GM19351 (cell line): ENCODE data around the gene SLC16A3.

Experiments
- ATAC-seq: cut with Tn5 transposase; IDR thresholded peaks from one replicate; pipeline ENCODE4 v1.9.1; 2021; ENCODE audit warnings: mild to moderate bottlenecking, moderate library complexity; ENCODE audit not compliant: unreplicated experiment

The SLC16A3 gene

DNA sequence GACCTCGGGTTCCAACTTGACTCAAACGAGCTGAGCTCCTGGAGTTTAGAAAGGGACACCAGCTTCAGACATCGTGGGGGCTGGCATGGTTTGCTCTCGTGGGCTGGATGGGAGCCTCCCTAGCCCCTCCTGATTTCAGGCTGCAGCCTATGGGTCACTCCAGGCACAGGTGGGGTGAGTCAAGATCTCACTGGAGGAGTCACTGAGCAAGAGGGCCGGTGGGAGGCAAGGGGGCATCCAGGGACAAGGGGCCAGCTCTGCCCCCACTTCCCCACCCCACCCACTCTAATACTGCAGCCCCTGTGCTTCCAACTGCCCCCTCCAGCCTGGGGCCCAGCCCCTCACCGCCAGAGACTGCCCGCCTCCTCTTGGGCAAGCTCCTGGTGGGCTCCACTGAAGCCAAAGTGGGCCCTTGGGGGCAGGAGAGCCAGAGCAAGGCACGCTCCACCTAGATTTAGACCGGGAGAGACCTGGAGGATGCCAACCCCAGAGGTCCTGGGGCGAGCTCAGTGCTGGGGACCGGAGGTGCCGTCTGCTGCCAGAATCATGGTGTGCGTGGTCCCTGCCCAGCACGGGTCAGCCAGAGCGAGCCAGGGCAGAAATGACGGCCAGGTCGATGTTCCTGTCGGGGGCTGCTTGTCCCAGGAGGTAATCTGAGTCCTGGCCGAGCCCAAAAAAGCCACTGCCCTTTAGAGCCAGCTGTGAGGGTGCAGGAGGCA is 6.4 kb downstream of the SLC16A3 start:
- ATAC-seq = no peak

DNA sequence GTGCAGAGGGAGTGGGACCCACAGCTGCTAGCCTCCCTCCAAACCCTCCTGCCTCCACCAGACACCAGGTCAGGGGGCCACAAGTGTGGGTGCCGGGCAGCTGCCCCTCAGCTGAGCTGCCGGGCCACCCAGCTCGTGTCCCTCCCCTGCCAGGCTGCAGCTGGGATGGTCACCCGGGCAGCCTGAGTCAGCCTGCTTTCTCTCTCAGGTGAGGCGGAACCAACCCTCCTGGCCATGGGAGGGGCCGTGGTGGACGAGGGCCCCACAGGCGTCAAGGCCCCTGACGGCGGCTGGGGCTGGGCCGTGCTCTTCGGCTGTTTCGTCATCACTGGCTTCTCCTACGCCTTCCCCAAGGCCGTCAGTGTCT is 6.9 kb downstream of the SLC16A3 start:
- no peak for ATAC-seq

DNA sequence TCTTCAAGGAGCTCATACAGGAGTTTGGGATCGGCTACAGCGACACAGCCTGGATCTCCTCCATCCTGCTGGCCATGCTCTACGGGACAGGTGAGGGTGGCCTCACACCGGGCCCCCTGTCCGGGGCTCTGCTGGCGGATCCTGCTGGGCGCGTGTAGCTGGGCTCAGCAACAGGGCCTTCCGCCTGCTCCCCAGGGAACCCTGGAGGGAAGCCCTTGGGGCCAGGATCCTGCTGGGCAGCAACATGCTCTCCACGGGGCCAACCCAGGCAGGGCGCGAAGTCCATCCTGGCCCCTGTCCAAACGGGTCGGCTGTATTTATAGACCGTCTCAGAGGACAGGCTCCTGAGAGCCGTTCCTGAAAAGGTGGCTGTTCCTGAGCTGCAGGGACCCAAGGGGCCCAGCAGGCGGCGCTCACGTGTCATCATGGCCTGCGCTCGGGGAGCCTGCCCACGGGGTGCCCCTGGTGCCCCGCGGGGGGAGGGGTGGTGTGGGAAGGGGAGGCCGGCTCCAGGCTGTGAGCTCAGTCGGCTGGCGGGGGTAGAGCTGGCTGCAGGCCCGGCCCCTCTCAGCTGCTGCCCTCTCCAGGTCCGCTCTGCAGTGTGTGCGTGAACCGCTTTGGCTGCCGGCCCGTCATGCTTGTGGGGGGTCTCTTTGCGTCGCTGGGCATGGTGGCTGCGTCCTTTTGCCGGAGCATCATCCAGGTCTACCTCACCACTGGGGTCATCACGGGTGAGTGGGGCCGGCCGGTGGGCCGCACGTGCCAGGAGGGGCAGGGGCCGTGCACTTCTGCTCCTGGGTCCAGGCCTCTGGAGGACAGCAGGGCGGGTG is 7.5 kb downstream of the SLC16A3 start:
- no peak for ATAC-seq

DNA sequence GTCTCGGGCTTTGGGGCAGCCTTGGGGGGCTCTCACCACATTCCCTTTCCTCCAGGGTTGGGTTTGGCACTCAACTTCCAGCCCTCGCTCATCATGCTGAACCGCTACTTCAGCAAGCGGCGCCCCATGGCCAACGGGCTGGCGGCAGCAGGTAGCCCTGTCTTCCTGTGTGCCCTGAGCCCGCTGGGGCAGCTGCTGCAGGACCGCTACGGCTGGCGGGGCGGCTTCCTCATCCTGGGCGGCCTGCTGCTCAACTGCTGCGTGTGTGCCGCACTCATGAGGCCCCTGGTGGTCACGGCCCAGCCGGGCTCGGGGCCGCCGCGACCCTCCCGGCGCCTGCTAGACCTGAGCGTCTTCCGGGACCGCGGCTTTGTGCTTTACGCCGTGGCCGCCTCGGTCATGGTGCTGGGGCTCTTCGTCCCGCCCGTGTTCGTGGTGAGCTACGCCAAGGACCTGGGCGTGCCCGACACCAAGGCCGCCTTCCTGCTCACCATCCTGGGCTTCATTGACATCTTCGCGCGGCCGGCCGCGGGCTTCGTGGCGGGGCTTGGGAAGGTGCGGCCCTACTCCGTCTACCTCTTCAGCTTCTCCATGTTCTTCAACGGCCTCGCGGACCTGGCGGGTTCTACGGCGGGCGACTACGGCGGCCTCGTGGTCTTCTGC is 8.4 kb downstream of the SLC16A3 start:
- ATAC-seq = no peak

DNA sequence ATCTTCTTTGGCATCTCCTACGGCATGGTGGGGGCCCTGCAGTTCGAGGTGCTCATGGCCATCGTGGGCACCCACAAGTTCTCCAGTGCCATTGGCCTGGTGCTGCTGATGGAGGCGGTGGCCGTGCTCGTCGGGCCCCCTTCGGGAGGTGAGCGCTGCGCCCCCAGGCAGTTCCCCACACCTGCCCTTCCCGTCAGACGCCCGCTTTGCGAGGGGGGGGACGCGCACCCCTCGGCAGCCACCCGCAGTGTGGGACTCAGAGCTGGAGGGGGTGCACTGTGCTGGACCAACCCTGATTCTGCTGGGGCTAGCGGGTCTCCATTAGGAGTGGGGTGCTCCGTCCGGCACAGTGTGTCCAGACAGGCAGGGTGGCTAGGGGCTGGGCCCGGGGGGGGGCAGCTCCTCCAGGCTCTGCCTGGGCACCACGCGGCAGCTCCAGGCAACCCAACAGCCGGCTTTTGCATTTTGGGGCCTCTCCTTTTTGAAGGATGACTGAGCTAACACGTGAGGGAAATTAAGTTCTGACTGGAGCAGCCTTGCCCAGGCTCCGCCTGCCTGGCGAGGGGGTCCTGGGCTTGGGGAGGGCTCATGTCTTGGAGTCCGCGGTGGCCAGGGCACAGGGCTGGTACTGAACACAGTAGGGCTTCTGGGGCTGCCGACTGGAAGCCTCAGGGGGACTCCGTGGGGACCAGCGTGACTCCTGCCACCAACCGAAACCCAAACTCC is 9.1 kb downstream of the SLC16A3 start:
- ATAC-seq = no peak

DNA sequence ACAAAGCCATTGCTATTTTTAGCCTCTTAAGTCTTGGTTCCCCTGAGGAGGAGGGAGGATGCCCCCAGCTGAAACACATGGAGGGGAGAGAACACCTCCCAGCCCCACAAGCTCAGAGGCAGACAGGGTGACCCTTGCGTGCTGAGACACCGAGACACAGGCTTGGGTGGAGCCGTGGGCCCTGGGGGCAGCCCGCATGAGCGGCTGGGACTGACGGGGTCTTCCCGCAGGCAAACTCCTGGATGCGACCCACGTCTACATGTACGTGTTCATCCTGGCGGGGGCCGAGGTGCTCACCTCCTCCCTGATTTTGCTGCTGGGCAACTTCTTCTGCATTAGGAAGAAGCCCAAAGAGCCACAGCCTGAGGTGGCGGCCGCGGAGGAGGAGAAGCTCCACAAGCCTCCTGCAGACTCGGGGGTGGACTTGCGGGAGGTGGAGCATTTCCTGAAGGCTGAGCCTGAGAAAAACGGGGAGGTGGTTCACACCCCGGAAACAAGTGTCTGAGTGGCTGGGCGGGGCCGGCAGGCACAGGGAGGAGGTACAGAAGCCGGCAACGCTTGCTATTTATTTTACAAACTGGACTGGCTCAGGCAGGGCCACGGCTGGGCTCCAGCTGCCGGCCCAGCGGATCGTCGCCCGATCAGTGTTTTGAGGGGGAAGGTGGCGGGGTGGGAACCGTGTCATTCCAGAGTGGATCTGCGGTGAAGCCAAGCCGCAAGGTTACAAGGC is 9.8 kb downstream of the SLC16A3 start:
- ATAC-seq = no peak

DNA sequence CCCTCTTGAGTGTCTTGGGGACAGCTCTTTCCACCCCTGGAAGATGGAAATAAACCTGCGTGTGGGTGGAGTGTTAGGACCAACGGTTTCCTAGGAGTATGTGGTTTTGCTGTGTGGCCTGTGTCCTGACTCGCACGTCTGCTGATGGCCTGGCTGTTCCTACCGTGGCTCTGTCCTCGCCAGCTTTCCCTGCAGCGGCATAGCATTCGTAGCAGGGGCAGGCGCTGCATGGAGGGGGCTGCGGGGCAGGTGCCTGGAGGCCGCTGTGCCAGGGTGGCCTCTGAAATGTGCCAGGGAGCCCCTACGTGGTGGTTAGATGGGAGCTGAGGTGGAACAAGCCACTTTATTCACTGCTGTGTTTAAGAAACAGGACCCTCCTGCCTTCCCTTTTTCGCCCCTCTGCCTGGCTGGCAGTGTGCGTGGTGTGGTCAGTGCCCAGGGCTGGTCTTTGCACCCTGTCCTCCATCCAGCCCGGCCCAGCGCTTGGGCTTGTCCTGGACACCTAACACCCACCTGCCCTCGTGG is 10.6 kb downstream of the SLC16A3 start:
- ATAC-seq = no peak

DNA sequence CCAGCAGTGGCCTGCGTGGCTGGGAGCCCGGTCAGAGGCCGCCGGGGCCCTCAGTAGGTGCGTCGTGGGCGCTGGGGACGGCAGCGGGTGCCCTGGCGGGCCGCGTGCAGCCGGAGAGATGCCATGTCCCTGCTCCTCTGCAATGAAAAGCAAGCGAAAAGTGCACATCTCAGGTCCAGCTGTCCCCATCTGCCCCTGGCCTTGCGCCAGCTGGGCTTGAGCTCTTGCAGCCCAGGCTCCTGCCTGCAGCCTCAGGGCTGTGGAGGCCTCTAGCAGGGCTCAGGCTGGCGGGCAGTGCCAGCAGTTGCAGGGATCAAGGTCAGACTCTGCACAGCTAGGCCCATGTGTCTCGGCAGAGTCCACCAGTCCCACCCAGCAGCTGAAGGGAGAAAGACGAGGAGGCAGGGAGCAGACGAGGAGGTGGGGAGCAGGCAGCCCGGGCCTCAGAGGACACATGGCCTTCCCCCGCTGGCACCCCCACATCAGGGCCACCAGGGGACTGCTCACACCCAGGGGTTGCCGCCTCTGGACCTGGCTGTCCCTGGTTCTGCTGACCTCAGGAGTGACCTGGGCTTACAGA is 11.2 kb downstream of the SLC16A3 start:
- ATAC-seq = no peak

DNA sequence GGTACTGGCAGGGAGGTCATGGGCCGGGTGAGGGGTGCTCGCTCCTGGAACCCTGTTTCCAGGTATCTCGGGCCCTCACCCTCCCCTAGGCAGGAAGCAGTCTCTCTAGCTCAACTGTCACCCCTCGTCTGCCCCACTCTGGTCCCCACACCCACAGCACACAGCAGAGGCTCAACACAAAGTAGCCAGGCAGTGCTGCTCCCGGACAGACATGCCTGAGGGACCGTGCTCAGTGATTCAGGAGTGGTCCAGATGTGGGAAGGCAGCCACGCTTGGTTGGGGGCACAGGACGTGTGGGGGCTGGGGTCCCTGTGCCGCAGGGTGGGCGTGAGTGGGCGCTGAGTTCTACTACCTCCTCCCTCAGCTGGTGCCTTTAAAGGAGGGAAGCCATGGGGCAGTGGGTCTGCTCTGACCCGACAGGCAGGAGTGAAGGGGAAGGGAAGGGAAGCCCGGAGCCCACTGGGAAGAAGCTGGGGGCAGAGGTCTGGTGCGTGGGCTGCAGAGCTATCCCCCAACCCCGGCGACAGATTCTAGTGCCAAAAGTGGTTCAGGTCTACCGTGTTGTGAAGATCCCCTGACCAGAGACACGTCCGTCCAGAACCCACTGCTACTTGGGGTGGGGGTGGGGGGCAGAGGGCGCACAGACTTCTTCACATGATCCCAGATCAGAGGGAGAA is 11.8 kb downstream of the SLC16A3 start:
- no peak for ATAC-seq

DNA sequence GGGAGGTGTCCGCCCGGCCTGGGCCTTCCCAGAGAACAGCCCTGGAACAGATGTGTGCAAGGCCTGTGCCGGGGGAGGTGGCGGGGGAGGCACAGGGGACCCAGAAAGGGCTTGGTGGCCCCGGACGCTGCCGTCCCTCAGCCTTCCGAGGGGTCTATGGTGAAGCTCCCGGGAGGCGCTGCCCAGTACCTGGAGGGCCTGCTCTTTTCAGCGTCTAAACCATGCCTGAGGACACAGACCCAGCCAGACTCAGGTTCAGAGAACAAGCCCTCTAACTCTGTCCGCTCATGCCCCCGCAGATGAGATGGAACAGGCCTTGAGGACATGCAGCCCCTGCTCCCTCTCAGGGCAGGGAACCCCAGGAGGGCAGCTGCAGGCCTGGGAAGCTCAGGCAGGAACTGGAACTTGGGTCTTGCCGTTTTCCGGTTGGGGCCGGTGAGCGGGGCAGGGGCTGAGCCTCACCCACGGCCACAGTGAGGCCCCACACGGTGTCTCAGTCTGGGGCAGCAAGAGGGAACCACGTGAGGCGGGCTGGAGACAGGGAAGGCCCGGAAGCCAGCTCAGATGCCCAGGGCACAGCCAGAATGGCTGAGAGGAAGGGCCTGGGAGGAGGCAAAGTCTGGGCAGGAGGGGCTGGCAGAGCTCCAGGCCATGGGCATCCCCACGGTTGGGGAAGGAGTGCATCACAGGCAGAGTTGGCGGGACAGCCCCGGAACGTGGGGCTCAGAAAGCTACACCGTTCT is 12.5 kb downstream of the SLC16A3 start:
- ATAC-seq = no peak

DNA sequence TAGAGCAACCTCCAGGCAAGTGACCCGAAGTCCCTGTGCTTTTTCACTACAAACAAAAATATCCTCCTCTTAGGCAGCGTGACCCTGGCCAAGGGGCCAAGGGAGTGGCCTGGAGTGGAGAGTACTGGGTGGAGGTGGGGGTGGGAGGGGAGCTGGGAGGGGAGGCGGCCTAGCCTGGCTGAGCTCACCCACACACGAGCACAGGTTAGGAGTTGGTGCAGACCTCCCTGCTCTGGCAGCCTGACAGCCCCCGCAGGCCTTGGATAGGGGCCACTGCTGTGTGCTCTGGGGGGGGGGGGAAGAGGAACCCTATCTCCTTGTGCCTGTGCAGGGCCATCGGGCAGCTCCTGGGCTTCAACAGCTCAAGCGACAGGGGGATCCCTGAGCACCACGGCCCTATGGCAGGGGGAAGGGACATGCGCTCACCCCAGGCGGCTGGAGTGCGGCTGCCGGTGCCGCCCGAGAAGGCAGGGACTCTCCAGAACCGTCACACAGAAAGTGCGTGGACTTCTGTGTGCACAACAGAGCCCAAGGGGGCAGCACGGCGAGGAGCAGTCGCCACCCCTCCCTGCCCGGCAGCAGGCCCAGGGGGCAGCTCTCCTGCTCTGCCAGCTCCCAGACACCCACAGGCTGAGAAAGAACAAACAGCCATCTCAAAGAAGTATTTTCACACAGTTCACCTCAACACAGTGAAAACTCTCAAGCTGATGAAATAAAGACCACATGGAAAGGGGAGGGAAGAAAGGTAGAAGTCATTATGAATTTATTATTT is 13.3 kb downstream of the SLC16A3 start:
- ATAC-seq = no peak

DNA sequence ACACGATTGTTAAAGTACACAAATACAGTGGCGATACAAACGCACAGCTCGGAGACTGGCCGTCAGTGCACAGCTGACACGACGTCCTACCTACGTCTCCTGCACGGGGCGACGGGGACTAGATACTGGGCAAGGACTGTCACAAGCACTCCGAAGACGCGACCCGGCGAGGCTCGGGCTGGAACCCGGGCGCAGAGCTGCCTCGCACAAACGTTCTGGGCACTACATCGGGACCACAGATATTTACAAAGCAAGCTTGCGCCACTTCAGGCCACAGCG is 13.8 kb downstream of the SLC16A3 start:
- no peak for ATAC-seq

DNA sequence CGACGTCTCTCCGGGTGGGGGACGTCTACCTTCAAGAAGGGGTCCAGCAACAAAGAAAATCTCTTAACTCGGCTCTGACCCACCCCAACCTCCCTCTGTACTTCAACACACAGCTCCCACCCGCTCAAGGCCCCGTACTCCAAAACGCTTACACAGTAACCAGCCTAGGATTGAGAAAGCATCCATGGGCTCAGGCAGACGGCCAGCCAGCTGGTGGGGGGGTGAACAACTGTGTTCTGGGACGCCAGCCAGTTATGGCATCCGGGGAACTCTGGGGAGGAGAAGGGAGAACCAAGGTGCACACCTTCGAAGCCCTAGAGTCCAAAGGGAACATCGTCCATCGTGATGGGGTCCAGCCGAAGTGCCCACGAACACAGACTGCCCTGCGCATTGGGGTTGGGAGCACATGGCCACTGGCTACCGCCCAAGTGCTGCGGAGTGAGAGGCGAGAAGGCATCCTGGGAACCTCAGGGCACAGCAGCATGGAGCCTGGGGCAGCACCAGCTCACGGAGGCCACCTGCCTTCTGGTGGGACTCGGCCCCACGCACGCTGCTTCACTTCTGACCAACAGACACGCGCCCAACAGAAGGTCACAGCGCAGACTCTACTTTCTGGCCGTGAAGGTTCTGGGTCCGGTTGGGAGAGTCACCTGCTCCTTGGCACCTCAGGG is 14.3 kb downstream of the SLC16A3 start:
- ATAC-seq = no peak

DNA sequence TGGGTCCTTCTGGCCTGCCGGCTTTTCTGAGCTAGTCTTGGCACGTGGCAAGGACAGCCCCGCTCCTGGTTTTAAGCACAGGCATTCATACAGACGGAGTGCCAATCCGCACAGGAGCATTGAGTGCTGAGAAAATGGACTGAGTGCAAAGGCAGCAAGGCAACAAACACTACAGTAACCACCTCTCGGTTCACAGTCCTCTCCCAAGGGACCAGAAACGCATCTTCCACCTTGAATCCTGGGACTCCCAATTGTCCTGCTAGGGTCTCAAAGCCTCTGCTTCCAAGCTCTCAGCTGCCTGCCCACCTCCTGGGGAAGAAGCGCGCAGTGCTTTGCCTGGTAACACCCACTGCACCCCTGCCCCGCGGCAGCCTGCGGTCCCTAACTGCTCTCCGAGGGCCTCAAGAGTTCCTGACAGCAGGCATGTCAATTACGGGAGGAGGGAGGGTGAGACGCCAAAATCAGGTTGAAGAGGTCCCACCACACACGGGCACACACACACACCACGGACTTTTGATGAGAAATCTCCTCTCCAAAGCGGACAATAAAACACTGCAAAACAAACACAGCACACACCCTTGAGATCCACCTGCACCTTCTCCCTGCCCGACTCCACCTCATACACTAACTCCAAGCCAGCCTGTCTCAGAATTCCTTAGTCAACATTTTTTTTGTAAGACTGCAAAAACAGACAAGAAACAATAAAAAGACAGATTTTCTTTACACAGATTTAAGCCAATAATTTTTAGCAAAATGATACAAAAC is 15.0 kb downstream of the SLC16A3 start:
- ATAC-seq = no peak

DNA sequence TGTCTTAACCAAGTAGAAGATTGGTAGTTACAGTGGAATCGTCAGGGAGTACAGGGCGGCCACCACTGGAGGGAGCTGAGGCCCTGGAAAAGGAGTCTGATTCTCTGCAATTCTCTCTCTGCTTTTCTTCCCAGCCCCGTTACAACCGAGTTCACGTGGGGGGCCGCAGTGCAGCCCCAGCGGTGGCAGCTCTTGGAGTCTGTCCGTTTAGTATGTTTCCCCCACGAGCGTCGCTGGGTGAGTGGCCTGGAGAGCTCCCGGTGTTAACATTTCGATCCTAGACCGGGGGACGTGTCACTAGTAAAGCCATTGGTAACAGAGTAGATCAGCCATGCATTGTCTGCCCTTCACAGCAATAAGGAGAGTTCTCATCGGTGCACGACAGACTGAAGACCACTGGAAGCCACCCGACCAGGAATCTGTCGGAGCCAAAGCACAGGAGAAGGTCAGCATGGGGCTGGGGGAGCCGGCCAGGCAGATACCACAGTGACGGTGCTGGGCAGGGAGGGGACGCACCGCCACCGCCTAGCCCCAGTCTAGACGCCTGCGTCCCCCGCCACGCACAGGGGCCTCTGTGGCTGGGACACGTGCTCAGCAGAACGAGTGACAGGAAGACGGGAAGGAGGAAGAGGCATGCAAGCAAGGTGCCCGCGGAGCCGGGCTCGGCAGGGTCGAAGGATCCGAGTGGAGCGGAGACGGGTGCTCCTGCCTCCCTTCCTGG is 15.7 kb downstream of the SLC16A3 start:
- ATAC-seq = no peak
